A172 (cell line): ENCODE data around the gene DCT. TPM values are rescaled to one million over a fixed set of nuclear protein-coding genes. Genes with fewer than 3 reads are reported as not detected.

ENCODE experiments used
- DNase-seq: peaks from one replicate; pipeline ENCODE4 v3.0.0-alpha.2; 2015; ENCODE audit warnings: low spot score
- total RNA-seq: library from RNA; depleted of rRNA; stranded (reverse); fragments of >200 nt; shearing (Covaris generic); gene quantifications from 2 replicates; pipeline ENCODE4 v1.2.3, GENCODE V29; 2014; rRNA removed

The DCT gene
- total RNA-seq, 1 experiment from 2014 or later = not detected

GRCh38 chr13:94395860-94396259 is 83.6 kb downstream of the DCT start:
- no peak for DNase-seq

- no peak for DNase-seq
Observed at GRCh38 chr13:94394723-94395122, 84.8 kb downstream of the DCT start.

GRCh38 chr13:94390881-94391280 is 88.6 kb downstream of the DCT start:
- DNase-seq = no peak

GRCh38 chr13:94389604-94390351 is 89.7 kb downstream of the DCT start:
- no peak for DNase-seq

- DNase-seq = no peak
Observed at GRCh38 chr13:94387047-94387446, 92.4 kb downstream of the DCT start.

Other genes starting within 250 kb of the DCT start
- gene TGDS, start 116.5 kb upstream of the DCT start, total RNA-seq = 15.1 and 23.8 TPM in 2 replicates
- 14.8 and 16.3 TPM in 2 replicates for gene GPR180, start 122.2 kb upstream of the DCT start, total RNA-seq
- gene SOX21, start 232.9 kb upstream of the DCT start, total RNA-seq = not detected in 2 replicates